PC-3 (cell line): Measurements from ENCODE around the gene CCNB2. TPM values are rescaled to one million over a fixed set of nuclear protein-coding genes. Genes with fewer than 3 reads are reported as not detected.
A peak's percentile ranks its signal among the peaks of the same experiment; 100 is the strongest.

ENCODE experiments used
- ATAC-seq: fragments of 200-7000 bp; cut with Tn5 transposase; 2 replicates; pipeline ENCODE4 v1.9.1; 2020; ENCODE audit warnings: mild to moderate bottlenecking, moderate library complexity
- BruUV-seq: library from RNA; stranded (reverse); fragments of 400-500 nt; replicated peaks from 2 replicates; lab custom pipeline; 2021; lab: Mats Ljungman, UMichigan
- CTCF ChIA-PET: fragments of 300-600 bp; sonication (Branson Sonifier 250); formaldehyde crosslinking; loops from one replicate; lab custom pipeline; 2022; ENCODE audit warnings: antibody characterized with exemption; lab: Charles Lee
- POLR2A ChIA-PET: fragments of 300-600 bp; sonication (Branson Sonifier 250); formaldehyde crosslinking; loops from one replicate; lab custom pipeline; 2022; ENCODE audit warnings: antibody characterized with exemption; ENCODE audit not compliant: unreplicated experiment; lab: Charles Lee
- DNase-seq: peaks from one replicate; pipeline ENCODE4 v3.0.0-alpha.2; 2015
- H2AFZ ChIP-seq: fragments of 300-600 bp; sonication (generic); 2 replicates; pipeline ENCODE4 v1.6.0; 2016; ENCODE audit warnings: antibody characterized with exemption, low read length
- H3F3A ChIP-seq: fragments of 300-600 bp; sonication (generic); one replicate; pipeline ENCODE4 v1.6.0; 2017; ENCODE audit warnings: antibody characterized with exemption, low read length, control low read depth, mild to moderate bottlenecking; ENCODE audit not compliant: unreplicated experiment
- H3K27ac ChIP-seq: fragments of 300-600 bp; sonication (generic); 2 replicates; pipeline ENCODE4 v1.5.1; 2016; ENCODE audit warnings: mild to moderate bottlenecking, low read length
- H3K27me3 ChIP-seq: fragments of 300-600 bp; sonication (generic); 2 replicates; pipeline ENCODE4 v1.6.1; 2016; ENCODE audit warnings: low read length, mixed read lengths
- H3K36me3 ChIP-seq: fragments of 300-600 bp; sonication (generic); 2 replicates; pipeline ENCODE4 v1.6.1; 2016; ENCODE audit warnings: low read depth, mixed run types, low read length, mixed read lengths
- H3K4me1 ChIP-seq: fragments of 300-600 bp; sonication (generic); 2 replicates; pipeline ENCODE4 v1.5.1; 2016; ENCODE audit warnings: low read length; ENCODE audit not compliant: insufficient read depth
- H3K4me2 ChIP-seq: fragments of 300-600 bp; sonication (generic); 2 replicates; pipeline ENCODE4 v1.6.0; 2016; ENCODE audit warnings: low read length
- H3K4me3 ChIP-seq: fragments of 300-600 bp; sonication (generic); 2 replicates; pipeline ENCODE4 v1.5.1; 2016; ENCODE audit warnings: mild to moderate bottlenecking, low read length, mixed read lengths
- H3K79me2 ChIP-seq: fragments of 300-600 bp; sonication (generic); 2 replicates; pipeline ENCODE4 v1.6.1; 2017; ENCODE audit warnings: low read length, mixed read lengths
- H3K9ac ChIP-seq: fragments of 300-600 bp; sonication (generic); 2 replicates; pipeline ENCODE4 v1.6.0; 2016; ENCODE audit warnings: mild to moderate bottlenecking, low read length
- H3K9me2 ChIP-seq: fragments of 300-600 bp; sonication (generic); replicated peaks from 2 replicates; pipeline ENCODE4 v1.6.1; 2016; ENCODE audit warnings: mixed run types, low read length, mixed read lengths
- H3K9me3 ChIP-seq: fragments of 300-600 bp; sonication (generic); 2 replicates; pipeline ENCODE4 v1.6.1; 2016; ENCODE audit warnings: low read length, mixed read lengths
- H4K20me1 ChIP-seq: fragments of 300-600 bp; sonication (generic); 2 replicates; pipeline ENCODE4 v1.6.1; 2016; ENCODE audit warnings: low read length, mixed read lengths
- EZH2 ChIP-seq: fragments of 300-600 bp; sonication (generic); IDR thresholded peaks from one replicate; pipeline ENCODE4 v1.6.1; 2017; ENCODE audit warnings: antibody characterized with exemption, mild to moderate bottlenecking, low read length; ENCODE audit not compliant: unreplicated experiment
- EZH2phosphoT487 ChIP-seq: fragments of 300-600 bp; sonication (generic); IDR thresholded peaks from 2 replicates; pipeline ENCODE4 v1.6.1; 2018; ENCODE audit warnings: mild to moderate bottlenecking, antibody characterized with exemption, low read length, borderline replicate concordance
- intact Hi-C: fragments of 100-400 bp; cut with micrococcal nuclease; formaldehyde crosslinking; loops from 2 replicates; pipeline ENCODE4 v1.9.0; 2023
- microRNA-seq: library from miRNA; unstranded; fragments of <30 nt; microRNA quantifications from one replicate; pipeline ENCODE4 v1.1.0, GENCODE V29; 2020; ENCODE audit not compliant: unreplicated experiment
- total RNA-seq: library from RNA; depleted of rRNA; stranded (reverse); fragments of >200 nt; gene quantifications from 2 replicates; pipeline ENCODE4 v1.2.3, GENCODE V29; 2014; rRNA removed
- TF ChIP-seq, protein P1 (sequence below): fragments of 300-600 bp; sonication (generic); conservative IDR thresholded peaks from 2 replicates; pipeline ENCODE4 v1.5.1; 2017; ENCODE audit warnings: antibody characterized with exemption, low read depth, mild to moderate bottlenecking, low read length

Gene CCNB2
- total RNA-seq, 1 experiment from 2014 or later = 61.7 TPM

DNA sequence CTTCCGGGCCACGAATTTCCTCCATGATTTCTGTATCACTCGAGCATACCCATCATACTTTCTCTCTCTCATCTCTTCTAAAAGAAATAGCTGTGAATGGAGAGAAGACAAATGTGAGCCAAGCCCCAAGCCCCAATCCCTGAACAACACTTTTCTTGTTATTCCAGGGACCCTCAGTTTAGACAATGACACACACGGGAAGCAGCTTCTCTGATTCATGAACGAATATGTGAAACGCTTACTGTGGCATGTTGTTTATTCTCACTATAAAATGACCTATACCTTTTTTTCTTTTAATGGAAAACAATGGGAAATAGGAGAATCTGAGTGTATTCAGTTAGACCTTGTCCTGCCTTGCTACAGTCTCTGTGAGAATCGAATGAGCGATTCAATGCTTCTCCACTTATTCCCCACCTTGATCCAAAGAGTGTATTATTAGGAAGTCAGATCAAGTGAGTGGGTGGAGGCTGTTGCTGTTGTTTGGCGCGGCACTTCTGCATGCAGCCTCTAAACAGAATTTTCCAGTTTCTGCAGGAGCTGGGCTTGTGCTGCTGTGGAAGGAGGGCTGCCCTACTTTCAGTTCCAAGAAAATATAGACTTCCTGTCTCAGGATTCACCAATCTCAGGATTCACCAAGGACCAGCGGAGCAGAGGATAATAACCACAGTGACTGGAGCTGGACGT lies 69.3 kb downstream of the CCNB2 start:
- BruUV-seq = no TSS peak
- CTCF ChIA-PET = interaction anchor here (0.9 to 1.2 kb wide), 2 partner anchors 17 to 126 kb away, joined by 3 to 9 read pairs; no protein-coding TSS in a partner anchor
- Histone ChIP-seq H3F3A (no peaks in the 10 kb centered on the region), H3K36me3 (peaks cover 10% of the 10 kb centered on the region; the same call in 1 of the 2 replicates), H3K27ac (peak overlapping the region; percentile 84), H4K20me1 (no peaks in the 10 kb centered on the region), H3K9ac (peak overlapping the region; percentile 53), H3K9me2 (no peaks in the 10 kb centered on the region), H3K9me3 (no peaks in the 10 kb centered on the region), H3K4me2 (peak overlapping the region; percentile 39), H3K4me1 (peaks cover 55% of the 10 kb centered on the region), H3K4me3 (no peak overlapping the region), H3K27me3 (no peaks in the 10 kb centered on the region), H3K79me2 (no peaks in the 10 kb centered on the region), H2AFZ (no peak overlapping the region)
- POLR2A ChIA-PET = interaction anchor here (0.8 kb wide), 1 partner anchor 199 kb away, joined by 5 read pairs; the partner anchor contains the start of gene MYO1E
- TF ChIP-seq EZH2phosphoT487 (no peak), EZH2 (no peak)
- TF ChIP-seq, protein P1, sequence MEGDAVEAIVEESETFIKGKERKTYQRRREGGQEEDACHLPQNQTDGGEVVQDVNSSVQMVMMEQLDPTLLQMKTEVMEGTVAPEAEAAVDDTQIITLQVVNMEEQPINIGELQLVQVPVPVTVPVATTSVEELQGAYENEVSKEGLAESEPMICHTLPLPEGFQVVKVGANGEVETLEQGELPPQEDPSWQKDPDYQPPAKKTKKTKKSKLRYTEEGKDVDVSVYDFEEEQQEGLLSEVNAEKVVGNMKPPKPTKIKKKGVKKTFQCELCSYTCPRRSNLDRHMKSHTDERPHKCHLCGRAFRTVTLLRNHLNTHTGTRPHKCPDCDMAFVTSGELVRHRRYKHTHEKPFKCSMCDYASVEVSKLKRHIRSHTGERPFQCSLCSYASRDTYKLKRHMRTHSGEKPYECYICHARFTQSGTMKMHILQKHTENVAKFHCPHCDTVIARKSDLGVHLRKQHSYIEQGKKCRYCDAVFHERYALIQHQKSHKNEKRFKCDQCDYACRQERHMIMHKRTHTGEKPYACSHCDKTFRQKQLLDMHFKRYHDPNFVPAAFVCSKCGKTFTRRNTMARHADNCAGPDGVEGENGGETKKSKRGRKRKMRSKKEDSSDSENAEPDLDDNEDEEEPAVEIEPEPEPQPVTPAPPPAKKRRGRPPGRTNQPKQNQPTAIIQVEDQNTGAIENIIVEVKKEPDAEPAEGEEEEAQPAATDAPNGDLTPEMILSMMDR = no peak
- ATAC-seq (no peak), DNase-seq (peak; percentile 25)
- intact Hi-C loops = loop anchor here (2.0 to 10.0 kb wide), 5 partner anchors 17 to 318 kb away; partner anchors contain the start of gene MYO1E

Small RNA genes within 50 kb of the gene (microRNA-seq; reads per million reads assigned to microRNA genes)
- 1.3 reads per million for gene MIR2116

Other genes with a start within 250 kb of the CCNB2 start
- gene SLTM, start 171.5 kb upstream of the CCNB2 start, total RNA-seq = 103 and 107 TPM in 2 replicates
- 13.3 and 18.3 TPM in 2 replicates for gene RNF111, start 117.5 kb upstream of the CCNB2 start, total RNA-seq
- not detected in 2 replicates for gene LDHAL6B, start 101.7 kb downstream of the CCNB2 start, total RNA-seq